Measurements from ENCODE around the gene GPR183. TPM values are rescaled to one million over a fixed set of nuclear protein-coding genes. Genes with fewer than 3 reads are reported as not detected.

Gene GPR183
- total and polyA plus RNA-seq, 4 donors, result 2.0 to 27.0 (median 4.1) TPM

GRCh38 chr13:99267927-99268326 lies 39.3 kb downstream of the GPR183 start:
- 100% methylated on average over 2 of the region's 4 CpGs for WGBS (ENCODE audit: insufficient coverage)
- no peaks in the 10 kb centered on the region for H3K27me3 ChIP-seq (ENCODE audit: control insufficient read depth, insufficient read depth, low read length)
- peaks cover 3% of the 10 kb centered on the region for H3K36me3 ChIP-seq (ENCODE audit: control insufficient read depth, insufficient read depth, low read length)
- DNase-seq (ENCODE audit: low read depth in 4 of 6, low spot score in 6 of 6), result no peak
- no peak overlapping the region for H3K27ac ChIP-seq (ENCODE audit: low read depth, low read length)
- no peak overlapping the region for H3K4me3 ChIP-seq (ENCODE audit: low read depth, low read length)
- no peaks in the 10 kb centered on the region for H3K4me1 ChIP-seq (ENCODE audit: control insufficient read depth, insufficient read depth, low read length)
- no peaks in the 10 kb centered on the region for H3K9me3 ChIP-seq (ENCODE audit: control insufficient read depth, insufficient read depth, low read length)

GRCh38 chr13:99266827-99267226 lies 40.4 kb downstream of the GPR183 start:
- Histone ChIP-seq H3K9me3 (ENCODE audit: control insufficient read depth, insufficient read depth, low read length) (no peaks in the 10 kb centered on the region), H3K36me3 (ENCODE audit: control insufficient read depth, insufficient read depth, low read length) (peaks cover 3% of the 10 kb centered on the region), H3K27ac (ENCODE audit: low read depth, low read length) (no peak overlapping the region), H3K27me3 (ENCODE audit: control insufficient read depth, insufficient read depth, low read length) (no peaks in the 10 kb centered on the region), H3K4me3 (ENCODE audit: low read depth, low read length) (no peak overlapping the region), H3K4me1 (ENCODE audit: control insufficient read depth, insufficient read depth, low read length) (no peaks in the 10 kb centered on the region)
- DNase-seq (ENCODE audit: low read depth in 4 of 6, low spot score in 6 of 6), result no peak
- WGBS (ENCODE audit: insufficient coverage), result no CpG with 5 or more reads among the region's 6 CpGs

- peak in 4 of 6 donors; percentile 21 to 89 (median 61) for DNase-seq (ENCODE audit: low read depth in 4 of 6, low spot score in 6 of 6)
- Histone ChIP-seq H3K27ac (ENCODE audit: low read depth, low read length) (no peak overlapping the region), H3K4me1 (ENCODE audit: control insufficient read depth, insufficient read depth, low read length) (no peaks in the 10 kb centered on the region), H3K4me3 (ENCODE audit: low read depth, low read length) (no peak overlapping the region), H3K27me3 (ENCODE audit: control insufficient read depth, insufficient read depth, low read length) (no peaks in the 10 kb centered on the region), H3K36me3 (ENCODE audit: control insufficient read depth, insufficient read depth, low read length) (peaks cover 3% of the 10 kb centered on the region), H3K9me3 (ENCODE audit: control insufficient read depth, insufficient read depth, low read length) (no peaks in the 10 kb centered on the region)
- 100% methylated on average over 1 of the region's 3 CpGs for WGBS (ENCODE audit: insufficient coverage)
These were observed 41.3 kb downstream of the GPR183 start for GRCh38 chr13:99265821-99266426.

- Histone ChIP-seq H3K27ac (ENCODE audit: low read depth, low read length) (no peak overlapping the region), H3K4me3 (ENCODE audit: low read depth, low read length) (no peak overlapping the region), H3K36me3 (ENCODE audit: control insufficient read depth, insufficient read depth, low read length) (peaks cover 3% of the 10 kb centered on the region), H3K4me1 (ENCODE audit: control insufficient read depth, insufficient read depth, low read length) (no peaks in the 10 kb centered on the region), H3K9me3 (ENCODE audit: control insufficient read depth, insufficient read depth, low read length) (no peaks in the 10 kb centered on the region), H3K27me3 (ENCODE audit: control insufficient read depth, insufficient read depth, low read length) (no peaks in the 10 kb centered on the region)
- no peak for DNase-seq (ENCODE audit: low read depth in 4 of 6, low spot score in 6 of 6)
- WGBS (ENCODE audit: insufficient coverage), result 80% methylated on average over 3 of the region's 8 CpGs
These were observed 41.9 kb downstream of the GPR183 start for GRCh38 chr13:99265162-99265800.

- no peak for DNase-seq (ENCODE audit: low read depth in 4 of 6, low spot score in 6 of 6)
- Histone ChIP-seq H3K27ac (ENCODE audit: low read depth, low read length) (no peak overlapping the region), H3K4me1 (ENCODE audit: control insufficient read depth, insufficient read depth, low read length) (no peaks in the 10 kb centered on the region), H3K27me3 (ENCODE audit: control insufficient read depth, insufficient read depth, low read length) (no peaks in the 10 kb centered on the region), H3K4me3 (ENCODE audit: low read depth, low read length) (no peak overlapping the region), H3K36me3 (ENCODE audit: control insufficient read depth, insufficient read depth, low read length) (peaks cover 3% of the 10 kb centered on the region), H3K9me3 (ENCODE audit: control insufficient read depth, insufficient read depth, low read length) (no peaks in the 10 kb centered on the region)
- 71% methylated on average over 1 of the region's 1 CpG for WGBS (ENCODE audit: insufficient coverage)
These were observed 43.1 kb downstream of the GPR183 start for GRCh38 chr13:99264051-99264450.

- H3K4me1 ChIP-seq (ENCODE audit: control insufficient read depth, insufficient read depth, low read length), result no peaks in the 10 kb centered on the region
- no peaks in the 10 kb centered on the region for H3K27me3 ChIP-seq (ENCODE audit: control insufficient read depth, insufficient read depth, low read length)
- peaks cover 3% of the 10 kb centered on the region for H3K36me3 ChIP-seq (ENCODE audit: control insufficient read depth, insufficient read depth, low read length)
- 78% methylated on average over 3 of the region's 7 CpGs for WGBS (ENCODE audit: insufficient coverage)
- H3K9me3 ChIP-seq (ENCODE audit: control insufficient read depth, insufficient read depth, low read length), result no peaks in the 10 kb centered on the region
- DNase-seq (ENCODE audit: low read depth in 4 of 6, low spot score in 6 of 6), result peak in 1 of 6 donors; percentile 19
- no peak overlapping the region for H3K4me3 ChIP-seq (ENCODE audit: low read depth, low read length)
- no peak overlapping the region for H3K27ac ChIP-seq (ENCODE audit: low read depth, low read length)
These were observed 43.9 kb downstream of the GPR183 start for GRCh38 chr13:99263126-99263785.

GRCh38 chr13:99261059-99261458 lies 46.1 kb downstream of the GPR183 start:
- DNase-seq (ENCODE audit: low read depth in 4 of 6, low spot score in 6 of 6), result no peak
- H3K9me3 ChIP-seq (ENCODE audit: control insufficient read depth, insufficient read depth, low read length), result no peaks in the 10 kb centered on the region
- no peaks in the 10 kb centered on the region for H3K27me3 ChIP-seq (ENCODE audit: control insufficient read depth, insufficient read depth, low read length)
- no peaks in the 10 kb centered on the region for H3K36me3 ChIP-seq (ENCODE audit: control insufficient read depth, insufficient read depth, low read length)
- 100% methylated on average over 1 of the region's 1 CpG for WGBS (ENCODE audit: insufficient coverage)
- H3K4me1 ChIP-seq (ENCODE audit: control insufficient read depth, insufficient read depth, low read length), result no peaks in the 10 kb centered on the region
- no peak overlapping the region for H3K4me3 ChIP-seq (ENCODE audit: low read depth, low read length)
- H3K27ac ChIP-seq (ENCODE audit: low read depth, low read length), result no peak overlapping the region

- Histone ChIP-seq H3K27ac (ENCODE audit: low read depth, low read length) (no peak overlapping the region), H3K4me3 (ENCODE audit: low read depth, low read length) (no peak overlapping the region), H3K9me3 (ENCODE audit: control insufficient read depth, insufficient read depth, low read length) (no peaks in the 10 kb centered on the region), H3K36me3 (ENCODE audit: control insufficient read depth, insufficient read depth, low read length) (no peaks in the 10 kb centered on the region), H3K27me3 (ENCODE audit: control insufficient read depth, insufficient read depth, low read length) (no peaks in the 10 kb centered on the region), H3K4me1 (ENCODE audit: control insufficient read depth, insufficient read depth, low read length) (no peaks in the 10 kb centered on the region)
- no CpG with 5 or more reads among the region's 5 CpGs for WGBS (ENCODE audit: insufficient coverage)
- DNase-seq (ENCODE audit: low read depth in 4 of 6, low spot score in 6 of 6), result no peak
These were observed 47.0 kb downstream of the GPR183 start for GRCh38 chr13:99260216-99260615.

- WGBS (ENCODE audit: insufficient coverage), result no CpG with 5 or more reads among the region's 3 CpGs
- no peak for DNase-seq (ENCODE audit: low read depth in 4 of 6, low spot score in 6 of 6)
- no peaks in the 10 kb centered on the region for H3K4me1 ChIP-seq (ENCODE audit: control insufficient read depth, insufficient read depth, low read length)
- no peaks in the 10 kb centered on the region for H3K36me3 ChIP-seq (ENCODE audit: control insufficient read depth, insufficient read depth, low read length)
- H3K4me3 ChIP-seq (ENCODE audit: low read depth, low read length), result no peak overlapping the region
- no peaks in the 10 kb centered on the region for H3K9me3 ChIP-seq (ENCODE audit: control insufficient read depth, insufficient read depth, low read length)
- no peaks in the 10 kb centered on the region for H3K27me3 ChIP-seq (ENCODE audit: control insufficient read depth, insufficient read depth, low read length)
- no peak overlapping the region for H3K27ac ChIP-seq (ENCODE audit: low read depth, low read length)
These were observed 48.3 kb downstream of the GPR183 start for GRCh38 chr13:99258946-99259345.
